Activated CD4-positive, alpha-beta T cell treated with anti-CD3 and anti-CD28 coated beads, Interleukin-2, amount 10 ng/mL, durations not matched to agents 24 days and 14 days (primary cell): Measurements from ENCODE around the gene LILRB4. TPM values are rescaled to one million over a fixed set of nuclear protein-coding genes. Genes with fewer than 3 reads are reported as not detected.
A peak's percentile ranks its signal among the peaks of the same experiment; 100 is the strongest.
"Not testable (repeated sequence)": the region's sequence is repeated elsewhere in the genome, so short reads cannot be mapped to it uniquely, and the experiment has no call there.

Source experiments
- DNase-seq: peaks from one replicate; pipeline ENCODE4 v3.0.0; 2022
- H3K27ac Mint-ChIP-seq: one replicate; pipeline ENCODE4 v1.8.0; 2022; ENCODE audit warnings: mild to moderate bottlenecking, mixed read lengths
- H3K27me3 Mint-ChIP-seq: one replicate; pipeline ENCODE4 v1.8.0; 2022; ENCODE audit warnings: mixed read lengths
- H3K36me3 Mint-ChIP-seq: one replicate; pipeline ENCODE4 v1.8.0; 2022; ENCODE audit warnings: low read depth, mild to moderate bottlenecking, mixed read lengths
- H3K4me1 Mint-ChIP-seq: one replicate; pipeline ENCODE4 v1.8.0; 2021; ENCODE audit warnings: mixed read lengths
- H3K4me3 Mint-ChIP-seq: one replicate; pipeline ENCODE4 v1.8.0; 2022; ENCODE audit warnings: mild to moderate bottlenecking, moderate library complexity, mixed read lengths
- H3K9me3 Mint-ChIP-seq: one replicate; pipeline ENCODE4 v1.8.0; 2021; ENCODE audit warnings: mixed read lengths
- intact Hi-C: fragments of 100-400 bp; cut with micrococcal nuclease; formaldehyde crosslinking; loops from one replicate; pipeline ENCODE4 v1.15.1; 2023
- total RNA-seq: library from RNA; stranded (reverse); gene quantifications from 2 replicates; pipeline ENCODE4 v1.2.3, GENCODE V29; 2022

Gene LILRB4
- not detected in 2 replicates for total RNA-seq

GRCh38 chr19:54662730-54663129, at the start of gene LILRB4:
LILRB4 (plus strand) TSS chr19:54662985; CDS start chr19:54663034, 49 bp downstream.
- no peak for DNase-seq
- peaks cover 6% of the 10 kb centered on the region for H3K27me3 Mint-ChIP-seq
- H3K9me3 Mint-ChIP-seq, result no peaks in the 10 kb centered on the region
- peak within 1 kb of the TSS; percentile 20 for H3K27ac Mint-ChIP-seq
- no peak within 1 kb of the TSS for H3K4me3 Mint-ChIP-seq
- intact Hi-C loops, result no loop called here
- no peaks in the 10 kb centered on the region for H3K4me1 Mint-ChIP-seq
- no peaks in the 10 kb centered on the region for H3K36me3 Mint-ChIP-seq

GRCh38 chr19:54614726-54615125, 48.1 kb upstream of the LILRB4 start:
- Mint-ChIP-seq H3K27me3 (peaks cover 10% of the 10 kb centered on the region), H3K4me3 (no peak overlapping the region), H3K36me3 (no peaks in the 10 kb centered on the region), H3K9me3 (peaks cover 3% of the 10 kb centered on the region), H3K27ac (no peak overlapping the region), H3K4me1 (no peaks in the 10 kb centered on the region)
- no peak for DNase-seq
- intact Hi-C loops, result no loop called here

- DNase-seq, result no peak
- Mint-ChIP-seq H3K9me3 (peaks cover 3% of the 10 kb centered on the region), H3K4me1 (no peaks in the 10 kb centered on the region), H3K36me3 (no peaks in the 10 kb centered on the region), H3K27ac (no peak overlapping the region), H3K4me3 (no peak overlapping the region), H3K27me3 (peaks cover 10% of the 10 kb centered on the region)
- intact Hi-C loops, result no loop called here
Observed at GRCh38 chr19:54616057-54616456, 46.7 kb upstream of the LILRB4 start.

- peaks cover 13% of the 10 kb centered on the region for H3K27me3 Mint-ChIP-seq
- H3K4me3 Mint-ChIP-seq, result no peak overlapping the region
- intact Hi-C loops, result no loop called here
- H3K9me3 Mint-ChIP-seq, result peaks cover 3% of the 10 kb centered on the region
- no peak overlapping the region for H3K27ac Mint-ChIP-seq
- no peak for DNase-seq
- no peaks in the 10 kb centered on the region for H3K4me1 Mint-ChIP-seq
- H3K36me3 Mint-ChIP-seq, result no peaks in the 10 kb centered on the region
Observed at GRCh38 chr19:54616821-54617560, 45.8 kb upstream of the LILRB4 start.

DNA sequence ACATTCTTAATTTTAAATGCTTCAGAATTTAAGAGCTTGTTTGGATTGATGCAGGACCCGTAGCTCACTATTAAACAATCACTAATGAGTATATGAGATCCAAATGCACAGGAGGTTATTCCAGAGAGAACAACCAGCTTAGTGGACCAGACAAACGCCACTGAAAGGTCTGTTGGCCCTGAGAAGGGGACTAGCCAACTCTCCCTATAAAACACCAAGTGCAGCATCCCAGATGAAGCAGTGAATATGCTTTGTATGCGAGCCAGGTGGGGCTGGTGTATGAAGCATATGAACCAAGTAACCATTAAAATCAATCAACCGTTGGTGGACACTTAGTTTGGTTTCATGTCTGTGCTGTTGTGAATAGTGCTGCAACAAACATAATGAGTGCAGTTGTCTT, 42.3 kb upstream of the LILRB4 start:
- intact Hi-C loops, result no loop called here

DNA sequence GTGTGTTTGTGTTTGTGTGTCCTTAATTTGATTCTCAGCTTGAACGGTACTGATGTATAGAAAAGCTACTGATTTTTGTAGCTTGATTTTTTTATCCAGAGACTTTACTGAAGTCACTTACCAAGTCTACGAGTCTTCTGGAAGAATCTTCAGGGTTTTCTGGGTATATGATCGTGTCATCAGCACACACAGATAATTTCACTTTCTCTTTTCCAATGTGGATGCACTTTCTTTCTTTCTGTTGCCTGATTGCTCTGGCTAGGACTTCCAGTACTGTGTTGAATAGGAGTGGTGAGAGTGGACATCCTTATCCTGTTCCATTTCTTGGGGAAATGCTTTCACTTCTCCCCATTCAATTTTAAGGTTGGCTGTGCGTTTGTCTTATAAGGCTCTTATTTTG, 40.4 kb upstream of the LILRB4 start:
- Mint-ChIP-seq H3K27me3 (peaks cover 19% of the 10 kb centered on the region), H3K4me3 (no peak overlapping the region)
- intact Hi-C loops, result no loop called here

More for the DNA sequence above, 42.3 kb upstream of the LILRB4 start:
- Mint-ChIP-seq H3K4me1 (peaks cover 2% of the 10 kb centered on the region), H3K27me3 (peaks cover 21% of the 10 kb centered on the region), H3K4me3 (no peak overlapping the region), H3K9me3 (no peaks in the 10 kb centered on the region), H3K36me3 (no peaks in the 10 kb centered on the region), H3K27ac (no peak overlapping the region)
- no peak for DNase-seq

DNA sequence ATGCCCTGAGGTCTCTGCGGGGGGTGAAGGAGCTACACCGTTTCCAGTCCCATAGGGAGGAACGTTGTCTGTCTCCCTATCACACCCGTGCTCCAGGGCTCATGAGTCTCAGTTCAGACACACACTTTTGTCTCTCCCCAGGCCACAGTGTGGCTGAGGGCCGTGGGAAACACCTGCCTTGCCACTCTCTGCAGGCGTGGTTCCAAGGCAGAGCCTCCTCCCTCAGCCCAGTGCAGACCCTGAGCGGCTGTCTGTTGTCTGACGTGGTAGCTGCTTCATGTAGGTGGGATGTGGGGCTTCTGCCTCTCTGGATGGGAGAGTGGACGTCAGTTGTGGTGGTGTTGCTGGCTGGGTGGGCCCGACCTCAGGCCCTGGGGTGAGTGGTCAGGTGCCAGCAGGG, 38.6 kb upstream of the LILRB4 start:
- peaks cover 18% of the 10 kb centered on the region for H3K27me3 Mint-ChIP-seq
- H3K9me3 Mint-ChIP-seq, H3K4me1 Mint-ChIP-seq, H3K4me3 Mint-ChIP-seq, H3K27ac Mint-ChIP-seq, DNase-seq, H3K36me3 Mint-ChIP-seq, intact Hi-C loops: not testable (repeated sequence)

More for the DNA sequence above, 40.4 kb upstream of the LILRB4 start:
- peaks cover 2% of the 10 kb centered on the region for H3K4me1 Mint-ChIP-seq
- DNase-seq, result no peak
- no peaks in the 10 kb centered on the region for H3K36me3 Mint-ChIP-seq
- no peak overlapping the region for H3K27ac Mint-ChIP-seq
- H3K9me3 Mint-ChIP-seq, result no peaks in the 10 kb centered on the region

GRCh38 chr19:54624934-54625730, 37.7 kb upstream of the LILRB4 start:
- H3K4me1 Mint-ChIP-seq, intact Hi-C loops, DNase-seq, H3K4me3 Mint-ChIP-seq, H3K27ac Mint-ChIP-seq, H3K9me3 Mint-ChIP-seq, H3K36me3 Mint-ChIP-seq: not testable (repeated sequence)
- peaks cover 18% of the 10 kb centered on the region for H3K27me3 Mint-ChIP-seq

DNA sequence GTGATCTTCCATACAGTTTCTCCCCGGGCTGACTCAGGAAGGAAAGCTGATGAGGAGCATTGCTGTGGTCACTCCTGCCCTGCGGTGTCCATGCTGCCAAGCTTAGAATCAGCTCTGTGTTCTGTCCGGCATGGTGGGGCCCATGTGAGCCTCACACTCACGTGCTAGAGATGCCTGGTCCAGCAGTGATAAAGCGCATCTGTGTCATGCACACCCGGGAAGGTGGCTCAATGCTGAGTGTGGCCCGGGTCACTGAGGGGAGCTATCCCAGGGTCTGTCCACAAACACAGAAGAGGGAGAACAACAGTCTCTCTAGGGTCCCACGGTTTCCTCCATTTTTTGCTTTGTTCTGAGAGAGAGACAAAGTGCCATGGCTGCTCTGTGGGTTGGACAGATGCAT, 36.0 kb upstream of the LILRB4 start:
- no peaks in the 10 kb centered on the region for H3K9me3 Mint-ChIP-seq
- intact Hi-C loops, result no loop called here
- no peak overlapping the region for H3K4me3 Mint-ChIP-seq
- H3K4me1 Mint-ChIP-seq, result peaks cover 4% of the 10 kb centered on the region
- no peak for DNase-seq
- no peaks in the 10 kb centered on the region for H3K36me3 Mint-ChIP-seq
- H3K27ac Mint-ChIP-seq, result no peak overlapping the region
- peaks cover 15% of the 10 kb centered on the region for H3K27me3 Mint-ChIP-seq

GRCh38 chr19:54627912-54628311, 34.9 kb upstream of the LILRB4 start:
- H3K27ac Mint-ChIP-seq, H3K9me3 Mint-ChIP-seq, DNase-seq, H3K27me3 Mint-ChIP-seq, H3K4me1 Mint-ChIP-seq, H3K36me3 Mint-ChIP-seq, H3K4me3 Mint-ChIP-seq, intact Hi-C loops: not testable (repeated sequence)

DNA sequence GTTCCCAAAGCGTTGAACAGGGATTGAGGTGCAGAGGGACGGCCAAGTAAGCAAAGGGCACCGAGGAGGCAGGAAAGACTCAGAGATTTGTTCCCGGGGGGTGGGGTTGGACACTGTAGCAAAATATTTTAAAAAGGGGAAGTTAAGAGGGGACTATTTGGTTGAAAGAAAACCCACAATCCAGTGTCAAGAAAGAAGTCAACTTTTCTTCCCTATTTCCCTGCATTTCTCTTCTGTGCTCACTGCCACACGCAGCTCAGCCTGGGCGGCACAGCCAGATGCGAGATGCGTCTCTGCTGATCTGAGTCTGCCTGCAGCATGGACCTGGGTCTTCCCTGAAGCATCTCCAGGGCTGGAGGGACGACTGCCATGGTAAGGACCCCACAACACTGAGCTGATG, 32.5 kb upstream of the LILRB4 start, which contains the start of gene LILRB1:
Gene LILRB1, plus strand, starts transcription at position 223 of the 400 bp plus-strand sequence. CDS start 590 bp downstream, outside the sequence.
- H3K27me3 Mint-ChIP-seq, DNase-seq, H3K4me1 Mint-ChIP-seq, H3K27ac Mint-ChIP-seq, H3K9me3 Mint-ChIP-seq, H3K4me3 Mint-ChIP-seq, H3K36me3 Mint-ChIP-seq, intact Hi-C loops: not testable (repeated sequence)

- Mint-ChIP-seq H3K4me1 (peaks cover 2% of the 10 kb centered on the region), H3K9me3 (no peaks in the 10 kb centered on the region)
- intact Hi-C loops, result no loop called here
Observed at GRCh38 chr19:54630782-54631181, 32.0 kb upstream of the LILRB4 start.

DNA sequence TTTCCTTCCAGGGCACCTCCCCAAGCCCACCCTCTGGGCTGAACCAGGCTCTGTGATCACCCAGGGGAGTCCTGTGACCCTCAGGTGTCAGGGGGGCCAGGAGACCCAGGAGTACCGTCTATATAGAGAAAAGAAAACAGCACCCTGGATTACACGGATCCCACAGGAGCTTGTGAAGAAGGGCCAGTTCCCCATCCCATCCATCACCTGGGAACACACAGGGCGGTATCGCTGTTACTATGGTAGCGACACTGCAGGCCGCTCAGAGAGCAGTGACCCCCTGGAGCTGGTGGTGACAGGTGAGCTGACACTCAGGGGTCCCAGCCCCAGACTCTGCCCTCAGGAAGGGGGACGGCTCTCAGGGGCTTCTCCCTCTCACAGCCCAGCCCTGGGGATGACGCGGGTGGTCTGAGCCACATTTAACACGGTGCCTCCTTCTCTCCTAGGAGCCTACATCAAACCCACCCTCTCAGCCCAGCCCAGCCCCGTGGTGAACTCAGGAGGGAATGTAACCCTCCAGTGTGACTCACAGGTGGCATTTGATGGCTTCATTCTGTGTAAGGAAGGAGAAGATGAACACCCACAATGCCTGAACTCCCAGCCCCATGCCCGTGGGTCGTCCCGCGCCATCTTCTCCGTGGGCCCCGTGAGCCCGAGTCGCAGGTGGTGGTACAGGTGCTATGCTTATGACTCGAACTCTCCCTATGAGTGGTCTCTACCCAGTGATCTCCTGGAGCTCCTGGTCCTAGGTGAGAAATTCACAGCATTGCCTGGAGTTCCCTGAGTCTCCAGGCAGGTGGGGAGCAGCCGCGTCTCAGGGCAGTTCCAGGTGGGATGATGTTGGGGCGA, 31.1 kb upstream of the LILRB4 start:
- H3K36me3 Mint-ChIP-seq, intact Hi-C loops, H3K4me1 Mint-ChIP-seq, H3K4me3 Mint-ChIP-seq, H3K27me3 Mint-ChIP-seq, DNase-seq, H3K27ac Mint-ChIP-seq, H3K9me3 Mint-ChIP-seq: not testable (repeated sequence)

More at GRCh38 chr19:54630782-54631181, 32.0 kb upstream of the LILRB4 start:
- peaks cover 4% of the 10 kb centered on the region for H3K27me3 Mint-ChIP-seq
- no peak overlapping the region for H3K27ac Mint-ChIP-seq
- no peak for DNase-seq
- no peak overlapping the region for H3K4me3 Mint-ChIP-seq
- no peaks in the 10 kb centered on the region for H3K36me3 Mint-ChIP-seq
